Ectodermal cell (in vitro differentiated cells): ENCODE results near the gene MICAL2.

Experiments
- H3K27ac ChIP-seq: 2 replicates; pipeline ENCODE4 v1.7.0; 2013; ENCODE audit warnings: mild to moderate bottlenecking, low read depth, low read length; ENCODE audit not compliant: insufficient read depth, poor library complexity, severe bottlenecking
- H3K27me3 ChIP-seq: 2 replicates; pipeline ENCODE4 v1.7.0; 2013; ENCODE audit warnings: mild to moderate bottlenecking, low read length; ENCODE audit not compliant: insufficient read depth, control insufficient read depth, poor library complexity, severe bottlenecking
- H3K36me3 ChIP-seq: one replicate; pipeline ENCODE4 v1.7.0; 2013; ENCODE audit warnings: low read length; ENCODE audit not compliant: control insufficient read depth, insufficient read depth
- H3K4me1 ChIP-seq: one replicate; pipeline ENCODE4 v1.7.0; 2013; ENCODE audit warnings: low read length; ENCODE audit not compliant: control insufficient read depth, insufficient read depth
- H3K4me3 ChIP-seq: 2 replicates; pipeline ENCODE4 v1.7.0; 2013; ENCODE audit warnings: low read depth, low read length, control low read depth; ENCODE audit not compliant: insufficient read depth
- H3K9me3 ChIP-seq: 2 replicates; pipeline ENCODE4 v1.7.0; 2013; ENCODE audit warnings: mild to moderate bottlenecking, low read length, moderate library complexity; ENCODE audit not compliant: control insufficient read depth
- WGBS, 2 experiments: methylation state at CpG; one replicate each; pipeline ENCODE4 v1.1.7; 2013; ENCODE audit warnings: missing lambda C conversion rate in 2 of 2; 5-methylcytosine and 5-hydroxymethylcytosine counted together

The MICAL2 gene

DNA sequence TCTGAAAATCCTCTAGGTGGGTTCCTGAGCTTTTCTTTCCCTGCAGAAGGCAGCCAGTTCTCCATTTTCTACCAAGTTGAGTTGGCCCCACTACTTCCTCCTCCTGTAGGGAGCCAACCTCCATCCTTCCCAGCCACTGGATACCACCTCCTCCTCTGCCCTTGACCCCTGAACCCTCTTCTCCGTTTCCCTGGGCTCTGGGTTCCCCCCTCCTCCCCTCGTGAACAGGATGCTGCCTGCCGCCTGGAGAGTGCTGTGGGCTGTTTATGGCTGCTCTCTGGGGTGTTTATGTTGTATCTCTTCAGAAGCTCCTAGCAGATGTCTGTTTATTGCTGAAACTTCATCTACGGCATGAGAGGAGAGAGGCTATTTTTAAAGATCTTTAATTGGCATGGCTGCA, 8.6 kb downstream of the MICAL2 start:
- Histone ChIP-seq H3K27me3 (no peaks in the 10 kb centered on the region), H3K4me1 (peaks cover 4% of the 10 kb centered on the region), H3K27ac (no peak overlapping the region), H3K9me3 (no peaks in the 10 kb centered on the region), H3K4me3 (no peak overlapping the region), H3K36me3 (no peaks in the 10 kb centered on the region)
- WGBS, 2 experiments: 88 to 93% methylated on average over 3 to 4 of the region's 4 CpGs

DNA sequence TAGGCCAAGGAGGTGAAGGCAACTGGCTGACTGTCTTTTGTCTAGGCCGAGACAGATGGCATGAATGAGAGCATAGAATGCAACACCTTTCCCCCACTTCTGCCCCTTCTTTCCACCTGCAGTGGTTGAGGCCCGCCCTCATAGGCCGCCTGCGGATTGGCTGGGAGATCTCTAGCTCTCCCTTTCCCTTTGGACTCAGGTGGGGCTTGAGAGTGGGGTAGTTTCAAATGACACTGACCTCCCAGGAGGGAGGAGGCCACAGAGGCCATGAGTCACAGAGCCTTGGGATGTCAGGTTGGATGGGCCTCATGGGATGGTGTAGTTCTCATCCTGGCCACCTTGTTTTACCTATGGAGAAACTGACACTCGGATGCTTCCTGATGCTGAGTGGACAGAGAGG, 9.1 kb downstream of the MICAL2 start:
- Histone ChIP-seq H3K9me3 (no peaks in the 10 kb centered on the region), H3K4me1 (peaks cover 4% of the 10 kb centered on the region), H3K27me3 (no peaks in the 10 kb centered on the region), H3K36me3 (no peaks in the 10 kb centered on the region), H3K4me3 (no peak overlapping the region), H3K27ac (no peak overlapping the region)
- WGBS, 2 experiments: 94 to 97% methylated on average over 5 of the region's 5 CpGs

DNA sequence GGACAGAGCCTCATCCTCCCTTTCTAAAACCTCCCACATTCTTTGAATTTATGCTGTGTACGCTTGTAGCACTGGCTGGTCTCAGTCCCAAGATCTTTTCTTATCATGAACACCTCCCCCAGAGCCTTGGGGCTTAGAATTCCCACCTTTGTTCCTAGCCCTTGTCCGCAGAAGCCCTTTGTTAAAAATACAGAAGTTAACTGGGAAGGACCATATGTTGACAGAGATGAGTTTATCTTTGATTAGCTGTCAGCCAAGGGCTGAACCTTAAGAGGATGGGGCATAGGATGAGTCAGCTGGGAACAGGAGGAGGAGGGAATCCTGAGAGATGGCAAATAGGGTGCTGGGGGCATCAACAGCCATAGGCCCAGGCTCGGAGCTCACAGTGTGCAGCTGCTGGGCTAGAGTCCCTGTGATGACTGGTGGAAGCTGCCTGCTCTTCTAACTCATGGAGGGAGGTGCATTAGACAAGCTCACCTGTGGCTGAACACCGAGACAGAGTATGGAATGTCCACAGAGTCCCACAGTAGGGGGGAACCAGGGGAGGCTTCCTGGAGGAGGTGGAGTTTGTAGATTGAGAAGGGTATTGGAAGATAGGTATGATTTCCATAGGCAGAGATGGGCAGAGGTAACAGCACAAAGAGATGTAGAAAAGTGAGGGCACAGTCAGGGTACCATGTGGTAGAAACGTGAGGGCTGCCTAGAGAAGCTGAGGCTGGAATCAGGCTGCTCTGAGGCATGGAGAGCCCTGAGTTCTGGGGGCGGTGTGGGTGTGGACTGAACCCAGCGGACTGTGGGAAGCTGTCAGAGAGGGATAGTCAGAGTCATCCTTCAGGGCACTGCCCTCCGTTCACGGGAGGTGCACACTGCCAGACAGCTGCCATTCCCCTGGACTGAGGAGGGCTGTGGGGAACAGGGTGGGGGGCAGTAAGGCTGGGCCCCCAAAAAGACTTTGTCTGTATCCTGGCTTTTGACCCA, 9.9 kb downstream of the MICAL2 start:
- peaks cover 4% of the 10 kb centered on the region for H3K4me1 ChIP-seq
- H3K27ac ChIP-seq: no peak overlapping the region
- WGBS, 2 experiments: 85 to 89% methylated on average over 9 of the region's 9 CpGs
- H3K27me3 ChIP-seq: no peaks in the 10 kb centered on the region
- H3K9me3 ChIP-seq: no peaks in the 10 kb centered on the region
- H3K4me3 ChIP-seq: no peak overlapping the region
- no peaks in the 10 kb centered on the region for H3K36me3 ChIP-seq

DNA sequence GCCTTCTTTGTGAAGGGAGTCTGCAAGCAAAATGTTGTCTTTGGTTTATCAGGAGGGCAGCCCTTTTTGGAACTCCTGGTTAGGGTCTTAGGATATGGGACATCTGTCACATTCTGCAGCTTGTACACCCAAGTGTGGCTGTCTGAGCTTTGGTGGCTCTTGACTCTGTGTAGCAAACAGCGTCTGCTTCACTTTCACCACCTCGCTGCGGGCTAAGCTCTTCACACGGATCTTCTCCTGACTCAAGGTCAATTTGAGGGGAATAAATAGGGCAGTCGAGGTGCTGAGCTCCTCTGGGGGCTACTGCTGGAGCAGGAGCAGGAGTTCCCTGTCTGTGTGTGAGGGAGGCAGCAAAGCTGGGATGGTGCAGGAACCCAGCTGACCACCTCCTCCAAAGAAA, 10.6 kb downstream of the MICAL2 start:
- Histone ChIP-seq H3K4me3 (no peak overlapping the region), H3K27me3 (no peaks in the 10 kb centered on the region), H3K36me3 (no peaks in the 10 kb centered on the region), H3K9me3 (no peaks in the 10 kb centered on the region), H3K4me1 (peaks cover 4% of the 10 kb centered on the region), H3K27ac (no peak overlapping the region)
- WGBS, 2 experiments: 91 to 93% methylated on average over 5 of the region's 5 CpGs

DNA sequence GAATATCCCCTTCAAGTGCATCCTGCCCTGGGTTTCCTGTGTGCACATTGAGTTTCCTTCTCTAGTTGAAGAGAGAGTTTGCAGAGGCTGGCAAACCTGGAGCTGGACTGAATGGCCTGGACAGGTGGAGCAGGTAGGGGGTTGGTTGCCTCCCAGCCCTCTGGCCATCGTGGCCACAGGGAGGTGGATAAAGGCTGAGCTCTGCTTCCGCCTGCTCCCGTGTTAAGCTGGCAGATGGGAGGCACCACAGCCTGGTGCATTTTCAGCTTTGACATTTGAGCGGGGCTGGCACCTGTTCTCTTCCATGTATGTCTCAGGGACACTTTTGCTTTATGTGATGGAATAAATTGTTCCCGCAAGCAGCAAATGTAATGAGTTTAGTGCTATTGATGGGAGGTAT, 11.1 kb downstream of the MICAL2 start:
- no peak overlapping the region for H3K27ac ChIP-seq
- H3K36me3 ChIP-seq: no peaks in the 10 kb centered on the region
- 90 to 93% methylated on average over 5 of the region's 5 CpGs for WGBS, 2 experiments
- no peaks in the 10 kb centered on the region for H3K9me3 ChIP-seq
- H3K4me3 ChIP-seq: no peak overlapping the region
- H3K27me3 ChIP-seq: no peaks in the 10 kb centered on the region
- peaks cover 4% of the 10 kb centered on the region for H3K4me1 ChIP-seq

DNA sequence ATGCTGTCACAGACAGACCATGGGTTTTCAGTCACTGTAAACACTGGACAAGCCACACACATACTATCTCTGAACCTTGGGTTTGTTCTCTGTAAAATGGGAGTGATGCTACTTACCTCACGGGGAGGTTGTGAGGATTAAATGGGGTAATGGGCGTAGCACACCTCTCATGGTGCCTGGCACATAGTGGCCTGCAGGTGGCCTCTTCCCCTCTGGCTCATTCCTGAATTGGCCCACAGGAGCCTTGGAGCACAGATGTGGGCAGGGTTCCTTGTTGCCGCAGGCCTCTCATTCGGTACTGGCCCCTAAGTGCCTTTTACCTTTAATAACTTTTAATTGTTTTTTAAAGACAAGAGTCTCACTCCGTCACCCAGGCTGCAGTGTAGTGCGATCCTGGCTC, 11.7 kb downstream of the MICAL2 start:
- Histone ChIP-seq H3K36me3 (no peaks in the 10 kb centered on the region), H3K4me3 (no peak overlapping the region), H3K27ac (no peak overlapping the region), H3K27me3 (no peaks in the 10 kb centered on the region), H3K4me1 (peaks cover 4% of the 10 kb centered on the region), H3K9me3 (no peaks in the 10 kb centered on the region)
- whole genome bisulfite sequencing, 2 experiments: 76 to 81% methylated on average over 6 of the region's 6 CpGs

DNA sequence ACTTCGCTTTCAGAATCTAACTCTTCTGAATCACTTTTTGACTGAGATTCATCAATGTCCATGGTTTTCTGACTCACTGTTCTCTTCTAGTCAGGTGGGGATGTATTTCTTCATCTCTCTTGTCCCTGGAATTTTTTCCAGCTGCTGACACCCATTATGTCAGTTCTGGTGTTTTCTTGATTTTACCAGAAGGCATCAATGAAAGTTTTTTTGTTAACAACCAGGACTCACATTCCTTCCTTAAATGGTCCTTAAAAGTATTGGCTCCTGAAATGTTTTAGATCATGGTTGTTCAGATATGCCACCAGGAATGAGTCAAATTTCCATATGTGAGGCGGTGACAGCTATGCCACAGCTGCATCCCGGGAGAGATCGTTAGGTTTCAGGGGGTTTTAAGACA, 12.9 kb downstream of the MICAL2 start:
- Histone ChIP-seq H3K9me3 (no peaks in the 10 kb centered on the region), H3K27me3 (no peaks in the 10 kb centered on the region), H3K36me3 (no peaks in the 10 kb centered on the region), H3K4me3 (no peak overlapping the region), H3K27ac (no peak overlapping the region), H3K4me1 (peaks cover 4% of the 10 kb centered on the region)
- WGBS, 2 experiments: 79 to 81% methylated on average over 4 of the region's 4 CpGs

DNA sequence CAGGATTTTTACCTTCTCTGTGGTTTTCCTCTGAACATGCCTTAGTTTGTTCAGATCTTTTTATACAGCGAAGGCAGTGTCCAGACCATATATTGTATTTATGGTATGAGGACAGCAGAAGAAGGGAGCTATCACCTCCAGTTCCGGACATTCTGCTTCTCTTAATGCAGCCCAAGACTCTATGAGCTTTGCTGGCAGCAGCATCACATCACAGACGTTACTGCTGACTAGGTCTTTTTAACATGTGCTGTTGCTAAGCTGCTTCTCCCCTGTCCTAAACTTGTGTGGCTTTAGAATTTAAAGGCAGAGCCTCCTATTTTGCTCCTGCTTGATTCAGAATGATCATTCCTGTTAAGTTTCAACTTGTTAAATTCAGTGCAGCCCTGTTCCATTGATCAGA, 13.4 kb downstream of the MICAL2 start:
- no peak overlapping the region for H3K27ac ChIP-seq
- peaks cover 4% of the 10 kb centered on the region for H3K4me1 ChIP-seq
- no peaks in the 10 kb centered on the region for H3K36me3 ChIP-seq
- 82 to 90% methylated on average over 3 of the region's 3 CpGs for WGBS, 2 experiments
- H3K9me3 ChIP-seq: no peaks in the 10 kb centered on the region
- no peaks in the 10 kb centered on the region for H3K27me3 ChIP-seq
- no peak overlapping the region for H3K4me3 ChIP-seq

DNA sequence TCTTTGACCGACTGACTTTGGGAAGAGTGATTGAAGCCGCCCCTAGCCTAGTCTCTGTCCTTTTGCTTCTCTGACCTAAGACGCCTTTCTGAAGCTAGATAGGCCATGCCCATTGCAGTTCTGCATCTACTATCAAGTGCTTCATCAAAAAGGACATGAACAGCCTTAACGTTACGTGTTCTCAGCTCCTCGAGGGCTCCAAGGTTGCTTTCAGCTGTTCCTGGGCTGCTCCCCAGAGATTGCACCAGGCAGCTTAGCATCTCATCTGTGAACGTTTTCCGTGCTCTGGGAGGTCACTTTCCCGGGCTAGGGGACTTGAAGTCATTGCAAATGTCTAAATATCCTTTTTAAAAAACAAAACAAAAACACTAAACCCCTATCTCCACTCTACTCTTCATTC, 13.9 kb downstream of the MICAL2 start:
- Histone ChIP-seq H3K36me3 (no peaks in the 10 kb centered on the region), H3K27ac (no peak overlapping the region), H3K4me1 (peaks cover 3% of the 10 kb centered on the region), H3K4me3 (no peak overlapping the region), H3K27me3 (no peaks in the 10 kb centered on the region), H3K9me3 (no peaks in the 10 kb centered on the region)
- WGBS, 2 experiments: 90 to 93% methylated on average over 9 of the region's 9 CpGs

DNA sequence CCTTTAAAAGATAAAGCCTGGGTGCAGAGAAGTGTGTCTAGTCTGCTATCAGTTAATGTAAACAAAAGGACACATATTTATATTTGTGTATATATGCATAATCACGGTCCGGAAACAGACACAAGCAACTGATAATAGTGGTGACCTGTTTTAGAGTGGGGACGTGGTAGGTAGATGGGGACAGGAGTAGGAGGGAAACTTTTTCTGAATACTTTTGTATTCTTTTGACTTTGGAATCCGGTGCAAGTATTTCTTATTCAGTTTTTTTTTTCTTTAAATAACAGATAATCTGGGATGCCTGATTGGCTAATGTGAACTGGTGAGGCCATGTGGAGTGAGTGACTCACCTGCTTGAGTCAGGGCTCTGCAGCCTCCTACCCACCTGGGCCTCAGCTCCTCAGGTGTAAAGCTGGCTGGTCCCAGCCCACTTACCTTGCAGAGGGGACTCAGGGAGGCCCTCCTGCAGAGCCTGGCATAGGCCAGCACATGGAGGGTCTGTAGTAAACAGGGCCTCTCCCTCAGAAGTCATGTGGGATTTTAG, 15.3 kb downstream of the MICAL2 start:
- Histone ChIP-seq H3K27me3 (no peaks in the 10 kb centered on the region), H3K4me3 (no peak overlapping the region), H3K36me3 (no peaks in the 10 kb centered on the region), H3K27ac (no peak overlapping the region), H3K9me3 (no peaks in the 10 kb centered on the region), H3K4me1 (no peaks in the 10 kb centered on the region)
- WGBS, 2 experiments: 88 to 95% methylated on average over 3 to 4 of the region's 4 CpGs
